ENCODE results near the gene GRK1.

The GRK1 gene

GRCh38 chr13:113776231-113777125 lies 109.5 kb downstream of the GRK1 start:
- H3K27ac ChIP-seq = no peak overlapping the region
- TF ChIP-seq CTCF (conservative IDR thresholded peaks at IDR 0.05) (no peak), ZFX (IDR thresholded peaks at IDR 0.05) (no peak)

GRCh38 chr13:113777311-113778260 lies 110.6 kb downstream of the GRK1 start:
- H3K27ac ChIP-seq = no peak overlapping the region
- TF ChIP-seq CTCF (conservative IDR thresholded peaks at IDR 0.05) (no peak), ZFX (IDR thresholded peaks at IDR 0.05) (no peak)

GRCh38 chr13:113781571-113781970 lies 114.6 kb downstream of the GRK1 start:
- H3K27ac ChIP-seq = no peak overlapping the region
- TF ChIP-seq ZFX (IDR thresholded peaks at IDR 0.05) = no peak
- TF ChIP-seq CTCF (conservative IDR thresholded peaks at IDR 0.05) = no peak

GRCh38 chr13:113782472-113782871 lies 115.5 kb downstream of the GRK1 start:
- no peak overlapping the region for H3K27ac ChIP-seq
- TF ChIP-seq ZFX (IDR thresholded peaks at IDR 0.05) (no peak), CTCF (conservative IDR thresholded peaks at IDR 0.05) (no peak)

GRCh38 chr13:113783200-113783881 lies 116.3 kb downstream of the GRK1 start:
- no peak for TF ChIP-seq ZFX (IDR thresholded peaks at IDR 0.05)
- H3K27ac ChIP-seq = no peak overlapping the region

- H3K27ac ChIP-seq = no peak overlapping the region
- TF ChIP-seq ZFX (IDR thresholded peaks at IDR 0.05) (no peak), CTCF (conservative IDR thresholded peaks at IDR 0.05) (no peak)
These were observed 117.1 kb downstream of the GRK1 start for GRCh38 chr13:113783966-113784644.

GRCh38 chr13:113784645-113785024 lies 117.6 kb downstream of the GRK1 start:
- no peak overlapping the region for H3K27ac ChIP-seq
- TF ChIP-seq CTCF (conservative IDR thresholded peaks at IDR 0.05) (no peak), ZFX (IDR thresholded peaks at IDR 0.05) (no peak)

Data from C4-2B (cell line).